Thyroid gland (tissue), 4 donors: Measurements from ENCODE around the gene TTLL5. TPM values are rescaled to one million over a fixed set of nuclear protein-coding genes. Genes with fewer than 3 reads are reported as not detected.

Experiments used
- DNase-seq, 2 donors: peaks; one replicate each; pipeline ENCODE4 v3.0.0-alpha.2; 2019
- H3K27ac ChIP-seq, 3 donors: fragments of 200-600 bp; sonication (generic); 1 replicate in 2 of 3; 2 replicates in 1 of 3; pipeline ENCODE4 v1.5.1; 2016 to 2019; ENCODE audit warnings: mild to moderate bottlenecking in 1 of 3, moderate library complexity in 1 of 3
- H3K27me3 ChIP-seq: fragments of 200-600 bp; sonication (generic); one replicate; pipeline ENCODE4 v1.5.1; 2019
- H3K36me3 ChIP-seq, 2 donors: fragments of 200-600 bp; sonication (generic); one replicate each; pipeline ENCODE4 v1.5.1; 2016 to 2019
- H3K4me1 ChIP-seq, 2 donors: fragments of 200-600 bp; sonication (generic); one replicate each; pipeline ENCODE4 v1.5.1; 2017 to 2019
- H3K4me3 ChIP-seq, 3 donors: fragments of 200-600 bp; sonication (generic); replicated peaks in 1 of 3; 1 replicate in 2 of 3; 2 replicates in 1 of 3; pipeline ENCODE4 v1.5.1; 2016; ENCODE audit warnings: mild to moderate bottlenecking in 1 of 3
- H3K9me3 ChIP-seq: fragments of 200-600 bp; sonication (generic); one replicate; pipeline ENCODE4 v1.5.1; 2017
- POLR2A ChIP-seq, 2 donors: fragments of 450-650 bp; IDR thresholded peaks; one replicate each; pipeline ENCODE4 v1.6.1; 2017; ENCODE audit warnings: antibody characterized with exemption in 2 of 2, mild to moderate bottlenecking in 2 of 2, moderate library complexity in 1 of 2
- WGBS, 2 donors: methylation state at CpG; one replicate each; pipeline ENCODE4 v1.1.5; 2017; 5-methylcytosine and 5-hydroxymethylcytosine counted together
- intact Hi-C: fragments of 100-400 bp; cut with DNase I; formaldehyde crosslinking; loops from one replicate; pipeline ENCODE4 v1.15.1; 2023
- total RNA-seq, 4 donors: library from RNA; depleted of rRNA; stranded (reverse); fragments of >200 nt; gene quantifications; one replicate each; pipeline ENCODE4 v1.2.3, GENCODE V29; 2016
- TF ChIP-seq, protein P1 (sequence below), 6 experiments: fragments of 200-600 bp in 3 of 6; fragments of 450-650 bp in 3 of 6; sonication (generic) in 3 of 6; IDR thresholded peaks; one replicate each; pipeline ENCODE4 v1.5.1; 2016 to 2019; ENCODE audit warnings: antibody characterized with exemption in 6 of 6, mild to moderate bottlenecking in 2 of 6, inconsistent platforms in 1 of 6, moderate library complexity in 1 of 6

The TTLL5 gene
- total RNA-seq, 4 donors from 2014 or later = 31.8 to 65.1 (median 35.7) TPM

GRCh38 chr14:75619548-75619947 is 41.5 kb upstream of the TTLL5 start:
- Histone ChIP-seq H3K27ac (peak overlapping the region in 1 of 3 donors; percentile 20), H3K4me1 (peaks cover 0 to 16% of the 10 kb centered on the region in 2 donors), H3K9me3 (no peaks in the 10 kb centered on the region), H3K4me3 (no peak overlapping the region), H3K36me3 (no peaks in the 10 kb centered on the region), H3K27me3 (no peaks in the 10 kb centered on the region)
- TF ChIP-seq POLR2A (IDR thresholded peaks at IDR 0.05) = no peak
- TF ChIP-seq, protein P1, sequence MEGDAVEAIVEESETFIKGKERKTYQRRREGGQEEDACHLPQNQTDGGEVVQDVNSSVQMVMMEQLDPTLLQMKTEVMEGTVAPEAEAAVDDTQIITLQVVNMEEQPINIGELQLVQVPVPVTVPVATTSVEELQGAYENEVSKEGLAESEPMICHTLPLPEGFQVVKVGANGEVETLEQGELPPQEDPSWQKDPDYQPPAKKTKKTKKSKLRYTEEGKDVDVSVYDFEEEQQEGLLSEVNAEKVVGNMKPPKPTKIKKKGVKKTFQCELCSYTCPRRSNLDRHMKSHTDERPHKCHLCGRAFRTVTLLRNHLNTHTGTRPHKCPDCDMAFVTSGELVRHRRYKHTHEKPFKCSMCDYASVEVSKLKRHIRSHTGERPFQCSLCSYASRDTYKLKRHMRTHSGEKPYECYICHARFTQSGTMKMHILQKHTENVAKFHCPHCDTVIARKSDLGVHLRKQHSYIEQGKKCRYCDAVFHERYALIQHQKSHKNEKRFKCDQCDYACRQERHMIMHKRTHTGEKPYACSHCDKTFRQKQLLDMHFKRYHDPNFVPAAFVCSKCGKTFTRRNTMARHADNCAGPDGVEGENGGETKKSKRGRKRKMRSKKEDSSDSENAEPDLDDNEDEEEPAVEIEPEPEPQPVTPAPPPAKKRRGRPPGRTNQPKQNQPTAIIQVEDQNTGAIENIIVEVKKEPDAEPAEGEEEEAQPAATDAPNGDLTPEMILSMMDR (IDR thresholded peaks at IDR 0.05) = no peak
- intact Hi-C loops = no loop called here
- DNase-seq = peak; percentile 46 to 59
- 56 to 64% methylated on average over 1 of the region's 1 CpG for WGBS, 2 donors

- Histone ChIP-seq H3K9me3 (no peaks in the 10 kb centered on the region), H3K36me3 (no peaks in the 10 kb centered on the region), H3K27ac (no peak overlapping the region), H3K27me3 (no peaks in the 10 kb centered on the region), H3K4me3 (no peak overlapping the region), H3K4me1 (peaks cover 0 to 17% of the 10 kb centered on the region in 2 donors)
- no peak for DNase-seq
- no peak for TF ChIP-seq POLR2A (IDR thresholded peaks at IDR 0.05)
- TF ChIP-seq, protein P1 (IDR thresholded peaks at IDR 0.05) = no peak
- intact Hi-C loops = no loop called here
- 83 to 96% methylated on average over 3 of the region's 3 CpGs for WGBS, 2 donors
Observed at GRCh38 chr14:75625034-75625433, 36.0 kb upstream of the TTLL5 start.

- H3K36me3 ChIP-seq = no peaks in the 10 kb centered on the region
- TF ChIP-seq, protein P1 (IDR thresholded peaks at IDR 0.05) = no peak
- TF ChIP-seq POLR2A (IDR thresholded peaks at IDR 0.05) = no peak
- peaks cover 0 to 21% of the 10 kb centered on the region in 2 donors for H3K4me1 ChIP-seq
- intact Hi-C loops = no loop called here
- no peaks in the 10 kb centered on the region for H3K9me3 ChIP-seq
- no peaks in the 10 kb centered on the region for H3K27me3 ChIP-seq
- DNase-seq = no peak
- no peak overlapping the region for H3K27ac ChIP-seq
- H3K4me3 ChIP-seq = no peak overlapping the region
- 88 to 98% methylated on average over 3 of the region's 3 CpGs for WGBS, 2 donors
Observed at GRCh38 chr14:75626396-75626795, 34.6 kb upstream of the TTLL5 start.

GRCh38 chr14:75626863-75627262 is 34.2 kb upstream of the TTLL5 start:
- no peak overlapping the region for H3K27ac ChIP-seq
- no peak for TF ChIP-seq POLR2A (IDR thresholded peaks at IDR 0.05)
- TF ChIP-seq, protein P1 (IDR thresholded peaks at IDR 0.05) = no peak
- H3K27me3 ChIP-seq = no peaks in the 10 kb centered on the region
- intact Hi-C loops = no loop called here
- no peaks in the 10 kb centered on the region for H3K9me3 ChIP-seq
- 74 to 80% methylated on average over 3 of the region's 3 CpGs for WGBS, 2 donors
- H3K36me3 ChIP-seq = no peaks in the 10 kb centered on the region
- no peak overlapping the region for H3K4me3 ChIP-seq
- peaks cover 0 to 25% of the 10 kb centered on the region in 2 donors for H3K4me1 ChIP-seq
- DNase-seq = no peak

GRCh38 chr14:75627406-75627805 is 33.6 kb upstream of the TTLL5 start:
- Histone ChIP-seq H3K4me1 (peaks cover 0 to 26% of the 10 kb centered on the region in 2 donors), H3K27ac (no peak overlapping the region), H3K4me3 (no peak overlapping the region), H3K9me3 (no peaks in the 10 kb centered on the region), H3K36me3 (no peaks in the 10 kb centered on the region), H3K27me3 (no peaks in the 10 kb centered on the region)
- 82 to 88% methylated on average over 4 of the region's 4 CpGs for WGBS, 2 donors
- intact Hi-C loops = no loop called here
- TF ChIP-seq, protein P1 (IDR thresholded peaks at IDR 0.05) = no peak
- TF ChIP-seq POLR2A (IDR thresholded peaks at IDR 0.05) = no peak
- no peak for DNase-seq
